ENCODE results near the gene ADH5.
A peak's percentile ranks its signal among the peaks of the same experiment; 100 is the strongest.
"Not testable (repeated sequence)": the region's sequence is repeated elsewhere in the genome, so short reads cannot be mapped to it uniquely, and the experiment has no call there.

The ADH5 gene

DNA sequence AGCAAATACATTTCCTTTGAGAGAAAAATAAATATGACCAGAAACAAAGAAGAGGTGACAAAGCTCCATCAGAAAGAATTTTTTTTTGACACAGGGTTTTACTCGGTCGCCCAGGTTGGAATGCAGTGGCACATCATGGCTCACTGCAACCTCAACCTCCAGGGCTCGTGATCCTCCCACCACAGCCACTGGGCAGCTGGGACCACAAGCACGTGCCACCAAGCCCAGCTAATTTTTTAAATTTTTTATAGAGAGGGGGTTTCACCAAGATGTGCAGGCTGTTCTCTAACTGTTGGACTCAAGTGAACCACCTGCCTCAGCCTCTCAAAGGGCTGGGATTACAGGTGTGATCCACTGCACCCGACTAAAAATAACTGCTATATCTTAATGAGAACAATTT is 10.3 kb downstream of the ADH5 start:
- no peak overlapping the region for H3K27ac Mint-ChIP-seq
- no peak overlapping the region for H3K4me3 Mint-ChIP-seq
- ATAC-seq (replicated peaks): no peak
- peaks cover 5 to 7% of the 10 kb centered on the region in 2 donors for H3K4me1 Mint-ChIP-seq (ENCODE audit: low read depth in 2 of 2)
- no peaks in the 10 kb centered on the region for H3K27me3 Mint-ChIP-seq
- DNase-seq: no peak
- peaks cover 82% of the 10 kb centered on the region for H3K36me3 Mint-ChIP-seq (ENCODE audit: insufficient read depth)
- H3K9me3 Mint-ChIP-seq: no peaks in the 10 kb centered on the region

GRCh38 chr4:99077177-99077576 is 11.4 kb downstream of the ADH5 start:
- no peak for DNase-seq
- peaks cover 82% of the 10 kb centered on the region for H3K36me3 Mint-ChIP-seq (ENCODE audit: insufficient read depth)
- peak overlapping the region in 1 of 2 donors; percentile 72 for H3K27ac Mint-ChIP-seq
- H3K4me3 Mint-ChIP-seq: no peak overlapping the region
- no peak for ATAC-seq (replicated peaks)
- no peaks in the 10 kb centered on the region for H3K27me3 Mint-ChIP-seq
- peaks cover 5 to 7% of the 10 kb centered on the region in 2 donors for H3K4me1 Mint-ChIP-seq (ENCODE audit: low read depth in 2 of 2)
- H3K9me3 Mint-ChIP-seq: no peaks in the 10 kb centered on the region

- peak overlapping the region in 1 of 2 donors; percentile 20 for H3K27ac Mint-ChIP-seq
- ATAC-seq (replicated peaks) (no peak), DNase-seq (no peak)
- no peak overlapping the region for H3K4me3 Mint-ChIP-seq
- H3K36me3 Mint-ChIP-seq (ENCODE audit: insufficient read depth): peaks cover 81% of the 10 kb centered on the region
- peaks cover 5 to 7% of the 10 kb centered on the region in 2 donors for H3K4me1 Mint-ChIP-seq (ENCODE audit: low read depth in 2 of 2)
- H3K27me3 Mint-ChIP-seq: no peaks in the 10 kb centered on the region
- H3K9me3 Mint-ChIP-seq: no peaks in the 10 kb centered on the region
Observed at GRCh38 chr4:99076292-99076976, 12.2 kb downstream of the ADH5 start.

DNA sequence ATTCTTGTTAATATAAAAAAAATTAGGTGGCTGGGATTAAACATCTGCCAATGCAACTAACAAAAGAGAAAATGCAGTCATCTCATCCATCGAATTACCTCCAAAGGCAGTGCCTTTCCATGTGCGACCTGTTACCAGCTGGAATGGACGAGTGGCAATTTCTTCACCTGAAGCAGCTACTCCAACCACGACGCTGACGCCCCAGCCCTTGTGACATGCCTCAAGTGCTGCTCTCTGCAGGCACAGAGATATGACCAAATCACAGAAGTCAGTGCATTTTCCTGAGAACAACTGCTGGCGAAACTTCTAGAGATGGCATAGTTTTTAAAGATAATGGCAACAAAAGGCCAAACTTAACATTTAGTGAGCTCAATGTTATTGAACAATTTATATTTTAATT is 13.8 kb downstream of the ADH5 start:
- no peak overlapping the region for H3K4me3 Mint-ChIP-seq
- no peaks in the 10 kb centered on the region for H3K9me3 Mint-ChIP-seq
- ATAC-seq (replicated peaks): no peak
- no peak for DNase-seq
- H3K27ac Mint-ChIP-seq: no peak overlapping the region
- no peaks in the 10 kb centered on the region for H3K27me3 Mint-ChIP-seq
- peaks cover 5 to 7% of the 10 kb centered on the region in 2 donors for H3K4me1 Mint-ChIP-seq (ENCODE audit: low read depth in 2 of 2)
- H3K36me3 Mint-ChIP-seq (ENCODE audit: insufficient read depth): peaks cover 76% of the 10 kb centered on the region

GRCh38 chr4:99071159-99071558 is 17.4 kb downstream of the ADH5 start:
- DNase-seq (no peak), ATAC-seq (replicated peaks) (no peak)
- no peaks in the 10 kb centered on the region for H3K9me3 Mint-ChIP-seq
- no peaks in the 10 kb centered on the region for H3K27me3 Mint-ChIP-seq
- peaks cover 66% of the 10 kb centered on the region for H3K36me3 Mint-ChIP-seq (ENCODE audit: insufficient read depth)
- no peaks in the 10 kb centered on the region for H3K4me1 Mint-ChIP-seq (ENCODE audit: low read depth in 2 of 2)
- no peak overlapping the region for H3K4me3 Mint-ChIP-seq
- H3K27ac Mint-ChIP-seq: peak overlapping the region in 1 of 2 donors; percentile 31

DNA sequence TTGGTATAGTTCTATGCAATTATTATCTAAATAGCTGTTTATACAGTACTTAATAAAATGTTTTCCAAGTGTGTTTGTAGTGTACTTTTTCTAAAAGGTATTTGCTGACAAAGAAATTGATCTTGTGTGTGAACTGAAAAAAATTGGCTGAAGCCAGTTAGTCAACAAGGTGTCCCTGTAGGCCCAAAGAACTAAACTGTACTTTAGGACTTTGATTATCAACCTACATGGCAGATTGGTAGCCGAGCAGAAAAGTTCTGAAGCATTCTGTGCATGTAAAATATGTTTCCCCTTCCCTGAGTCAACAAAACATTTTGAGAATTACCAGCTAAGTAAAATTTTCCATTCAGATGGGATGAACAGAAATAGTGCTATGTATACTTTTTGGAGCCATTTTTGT is 21.0 kb downstream of the ADH5 start:
- DNase-seq (no peak), ATAC-seq (replicated peaks) (no peak)
- Mint-ChIP-seq H3K27me3 (no peaks in the 10 kb centered on the region), H3K27ac (peak overlapping the region; percentile 16 to 62), H3K4me3 (no peak overlapping the region), H3K4me1 (ENCODE audit: low read depth in 2 of 2) (no peaks in the 10 kb centered on the region), H3K36me3 (ENCODE audit: insufficient read depth) (peaks cover 37% of the 10 kb centered on the region), H3K9me3 (no peaks in the 10 kb centered on the region)

- H3K27ac Mint-ChIP-seq; H3K4me3 Mint-ChIP-seq; H3K9me3 Mint-ChIP-seq; H3K4me1 Mint-ChIP-seq (ENCODE audit: low read depth in 2 of 2); H3K27me3 Mint-ChIP-seq; DNase-seq; ATAC-seq (replicated peaks): not testable (repeated sequence)
- H3K36me3 Mint-ChIP-seq (ENCODE audit: insufficient read depth): peaks cover 27% of the 10 kb centered on the region
Observed at GRCh38 chr4:99065521-99065920, 23.1 kb downstream of the ADH5 start.

DNA sequence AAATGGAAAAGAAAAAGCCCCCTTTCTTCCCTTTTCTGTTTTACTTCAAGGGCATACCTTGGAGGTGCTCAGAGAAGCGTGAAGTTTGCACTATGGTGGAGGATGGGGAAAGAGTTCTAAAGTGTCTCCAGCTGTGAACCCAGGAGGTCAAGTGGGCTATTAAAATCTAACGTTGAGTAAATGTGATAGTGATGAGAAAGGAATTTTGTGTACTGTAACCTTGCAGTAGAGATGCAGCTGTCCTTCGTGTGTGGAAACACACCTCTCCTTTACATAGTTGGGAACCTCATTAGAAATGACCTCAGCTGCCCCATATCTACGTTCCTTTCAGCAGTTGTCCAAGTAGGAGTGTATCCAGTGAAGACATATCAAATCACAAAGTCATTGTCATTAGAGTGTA is 26.5 kb downstream of the ADH5 start:
- Mint-ChIP-seq H3K27me3 (no peaks in the 10 kb centered on the region), H3K36me3 (ENCODE audit: insufficient read depth) (peaks cover 27% of the 10 kb centered on the region), H3K4me1 (ENCODE audit: low read depth in 2 of 2) (no peaks in the 10 kb centered on the region), H3K4me3 (no peak overlapping the region), H3K27ac (no peak overlapping the region), H3K9me3 (no peaks in the 10 kb centered on the region)
- DNase-seq (no peak), ATAC-seq (replicated peaks) (no peak)

- DNase-seq: no peak
- no peak for ATAC-seq (replicated peaks)
- peaks cover 27% of the 10 kb centered on the region for H3K36me3 Mint-ChIP-seq (ENCODE audit: insufficient read depth)
- peaks cover 1 to 2% of the 10 kb centered on the region in 2 donors for H3K4me1 Mint-ChIP-seq (ENCODE audit: low read depth in 2 of 2)
- no peaks in the 10 kb centered on the region for H3K9me3 Mint-ChIP-seq
- no peak overlapping the region for H3K4me3 Mint-ChIP-seq
- H3K27me3 Mint-ChIP-seq: no peaks in the 10 kb centered on the region
- peak overlapping the region in 1 of 2 donors; percentile 46 for H3K27ac Mint-ChIP-seq
Observed at GRCh38 chr4:99061048-99061700, 27.4 kb downstream of the ADH5 start.

- H3K9me3 Mint-ChIP-seq: no peaks in the 10 kb centered on the region
- H3K4me1 Mint-ChIP-seq (ENCODE audit: low read depth in 2 of 2): peaks cover 7 to 8% of the 10 kb centered on the region in 2 donors
- ATAC-seq (replicated peaks) (no peak), DNase-seq (no peak)
- H3K4me3 Mint-ChIP-seq: no peak overlapping the region
- peaks cover 30% of the 10 kb centered on the region for H3K36me3 Mint-ChIP-seq (ENCODE audit: insufficient read depth)
- peak overlapping the region in 1 of 2 donors; percentile 41 for H3K27ac Mint-ChIP-seq
- no peaks in the 10 kb centered on the region for H3K27me3 Mint-ChIP-seq
Observed at GRCh38 chr4:99059550-99059949, 29.0 kb downstream of the ADH5 start.

GRCh38 chr4:99058228-99058627 is 30.4 kb downstream of the ADH5 start:
- Mint-ChIP-seq H3K9me3 (no peaks in the 10 kb centered on the region), H3K36me3 (ENCODE audit: insufficient read depth) (peaks cover 26% of the 10 kb centered on the region), H3K27me3 (no peaks in the 10 kb centered on the region), H3K27ac (no peak overlapping the region), H3K4me3 (no peak overlapping the region), H3K4me1 (ENCODE audit: low read depth in 2 of 2) (peaks cover 8% of the 10 kb centered on the region in 2 donors)
- DNase-seq (no peak), ATAC-seq (replicated peaks) (no peak)

GRCh38 chr4:99054428-99054994 is 34.1 kb downstream of the ADH5 start:
- Mint-ChIP-seq H3K4me3 (no peak overlapping the region), H3K36me3 (ENCODE audit: insufficient read depth) (peaks cover 18% of the 10 kb centered on the region), H3K27me3 (no peaks in the 10 kb centered on the region), H3K4me1 (ENCODE audit: low read depth in 2 of 2) (peaks cover 16 to 17% of the 10 kb centered on the region in 2 donors), H3K27ac (peak overlapping the region; percentile 51 to 59), H3K9me3 (no peaks in the 10 kb centered on the region)
- DNase-seq: no peak
- no peak for ATAC-seq (replicated peaks)

DNA sequence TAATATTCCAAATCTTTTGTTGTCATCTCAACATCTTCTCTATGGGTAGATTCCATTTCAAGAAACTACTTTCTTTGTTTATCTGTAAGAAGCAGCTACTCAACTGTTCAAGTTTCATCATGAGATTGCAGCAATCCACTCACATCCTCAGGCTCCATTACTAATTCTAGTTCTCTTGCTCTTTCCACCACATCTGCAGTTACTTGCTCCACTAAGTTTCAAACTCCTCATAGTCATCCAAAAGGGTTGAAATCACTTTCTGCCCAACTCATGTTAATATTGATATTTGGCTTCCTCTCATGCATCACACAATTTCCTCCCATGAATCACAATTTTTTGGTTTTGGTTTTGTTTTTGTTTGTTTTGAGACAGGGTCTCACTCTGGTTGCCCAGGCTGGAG is 35.7 kb downstream of the ADH5 start:
- ATAC-seq (replicated peaks): no peak
- peak overlapping the region; percentile 78 to 80 for H3K27ac Mint-ChIP-seq
- H3K27me3 Mint-ChIP-seq: no peaks in the 10 kb centered on the region
- peaks cover 16 to 17% of the 10 kb centered on the region in 2 donors for H3K4me1 Mint-ChIP-seq (ENCODE audit: low read depth in 2 of 2)
- no peak overlapping the region for H3K4me3 Mint-ChIP-seq
- H3K36me3 Mint-ChIP-seq (ENCODE audit: insufficient read depth): peaks cover 12% of the 10 kb centered on the region
- no peaks in the 10 kb centered on the region for H3K9me3 Mint-ChIP-seq
- no peak for DNase-seq

GRCh38 chr4:99047710-99048109 is 40.9 kb downstream of the ADH5 start:
- Mint-ChIP-seq H3K4me1 (ENCODE audit: low read depth in 2 of 2) (peaks cover 11 to 12% of the 10 kb centered on the region in 2 donors), H3K27me3 (no peaks in the 10 kb centered on the region), H3K9me3 (no peaks in the 10 kb centered on the region), H3K4me3 (no peak overlapping the region), H3K36me3 (ENCODE audit: insufficient read depth) (peaks cover 16% of the 10 kb centered on the region), H3K27ac (peak overlapping the region in 1 of 2 donors; percentile 42)
- no peak for DNase-seq
- no peak for ATAC-seq (replicated peaks)

All from effector memory CD8-positive, alpha-beta T cell (primary cell).